AG04449 (cell line): ENCODE data around the gene GRIA1.

Experiments
- CTCF ChIA-PET: fragments of 350-600 bp; formaldehyde crosslinking; extraction: SDS; loops from one replicate; lab custom pipeline; 2021; ENCODE audit warnings: antibody characterized with exemption; lab: Yijun Ruan, JAX
- POLR2A ChIA-PET: fragments of 400-600, 350-600 bp; formaldehyde crosslinking; extraction: SDS; loops from one replicate; lab custom pipeline; 2020; ENCODE audit warnings: antibody characterized with exemption, inconsistent platforms; lab: Yijun Ruan, JAX
- DNase-seq: peaks from one replicate; pipeline ENCODE4 v3.0.0-alpha.2; 2010; ENCODE audit warnings: low read depth, low spot score
- H3K4me3 ChIP-seq: 2 replicates; pipeline ENCODE4 v1.5.1; 2011; ENCODE audit warnings: low read depth, mild to moderate bottlenecking, control low read depth, low read length
- CTCF ChIP-seq: IDR thresholded peaks from one replicate; pipeline ENCODE4 v1.5.1; 2011; ENCODE audit warnings: mild to moderate bottlenecking, moderate library complexity, low read length, control low read depth, inconsistent platforms; ENCODE audit not compliant: insufficient read depth; ENCODE audit errors: missing control alignments

The GRIA1 gene

GRCh38 chr5:153696256-153696655, 205.8 kb downstream of the GRIA1 start:
- no peak for DNase-seq
- ChIA-PET CTCF (no interaction called here), POLR2A (no interaction called here)
- no peak for TF ChIP-seq CTCF
- no peak overlapping the region for H3K4me3 ChIP-seq

- no peak for TF ChIP-seq CTCF
- no peak for DNase-seq
- ChIA-PET CTCF (interaction anchor here (1.2 kb wide), 1 partner anchor 8 kb away, joined by 3 read pairs; no protein-coding TSS in a partner anchor), POLR2A (no interaction called here)
- no peak overlapping the region for H3K4me3 ChIP-seq
These were observed 208.6 kb downstream of the GRIA1 start for GRCh38 chr5:153699035-153699434.

GRCh38 chr5:153700940-153701339, 210.5 kb downstream of the GRIA1 start:
- CTCF ChIA-PET, result interaction anchor here (1.0 kb wide), 1 partner anchor 10 kb away, joined by 3 read pairs; no protein-coding TSS in a partner anchor
- DNase-seq, result no peak
- no peak overlapping the region for H3K4me3 ChIP-seq
- no peak for TF ChIP-seq CTCF
- POLR2A ChIA-PET, result no interaction called here

GRCh38 chr5:153702265-153702664, 211.8 kb downstream of the GRIA1 start:
- ChIA-PET CTCF (interaction anchor here (1.2 kb wide), 1 partner anchor 9 kb away, joined by 4 read pairs; no protein-coding TSS in a partner anchor), POLR2A (no interaction called here)
- TF ChIP-seq CTCF, result no peak
- no peak for DNase-seq
- no peak overlapping the region for H3K4me3 ChIP-seq

GRCh38 chr5:153704110-153704509, 213.6 kb downstream of the GRIA1 start:
- TF ChIP-seq CTCF, result no peak
- DNase-seq, result no peak
- POLR2A ChIA-PET, result no interaction called here
- H3K4me3 ChIP-seq, result no peak overlapping the region
- CTCF ChIA-PET, result no interaction called here

GRCh38 chr5:153707626-153708025, 217.2 kb downstream of the GRIA1 start:
- TF ChIP-seq CTCF, result no peak
- CTCF ChIA-PET, result interaction anchor here (0.9 to 2.3 kb wide), 2 partner anchors 9 to 210 kb away, joined by 3 to 6 read pairs; no protein-coding TSS in a partner anchor
- no peak for DNase-seq
- POLR2A ChIA-PET, result no interaction called here
- no peak overlapping the region for H3K4me3 ChIP-seq
